GM12878 (cell line): ENCODE measurements around the gene STEAP4.

Experiments used
- EP300 ChIP-seq, 2 experiments: fragments of 150-350 bp in 1 of 2; IDR thresholded peaks; 2 replicates each; pipeline ENCODE4 v1.6.1; 2011 to 2012; ENCODE audit warnings: low read depth in 2 of 2, low read length in 2 of 2, borderline replicate concordance in 1 of 2, improper control_type of control experiment in 1 of 2, inconsistent platforms in 1 of 2; ENCODE audit not compliant: control insufficient read depth in 1 of 2
- HCFC1 ChIP-seq: fragments of 150-350 bp; IDR thresholded peaks from 2 replicates; pipeline ENCODE4 v1.6.1; 2014; ENCODE audit warnings: low read length
- HDGF ChIP-seq: fragments of 450-650 bp; IDR thresholded peaks from 2 replicates; pipeline ENCODE4 v1.6.1; 2016; ENCODE audit warnings: antibody characterized with exemption
- JUND ChIP-seq: IDR thresholded peaks from 2 replicates; pipeline ENCODE4 v1.6.1; 2012; ENCODE audit warnings: low read depth, mild to moderate bottlenecking, low read length, improper control_type of control experiment, moderate library complexity
- MXI1 ChIP-seq: fragments of 150-350 bp; IDR thresholded peaks from 2 replicates; pipeline ENCODE4 v1.6.1; 2011; ENCODE audit warnings: low read depth, mild to moderate bottlenecking, inconsistent platforms, low read length, improper control_type of control experiment
- POLR2AphosphoS5 ChIP-seq: IDR thresholded peaks from 2 replicates; pipeline ENCODE4 v1.6.1; 2011; ENCODE audit warnings: mild to moderate bottlenecking, low read length, inconsistent platforms
- SRF ChIP-seq, 2 experiments: IDR thresholded peaks; 2 replicates each; pipeline ENCODE4 v1.6.1; 2011; ENCODE audit warnings: low read depth in 2 of 2, low read length in 2 of 2, mild to moderate bottlenecking in 1 of 2, moderate library complexity in 1 of 2
- TARDBP ChIP-seq: IDR thresholded peaks from 2 replicates; pipeline ENCODE4 v1.6.1; 2016; ENCODE audit warnings: borderline replicate concordance
- ZNF384 ChIP-seq: IDR thresholded peaks from 2 replicates; pipeline ENCODE4 v1.6.1; 2012; ENCODE audit warnings: low read depth, mild to moderate bottlenecking, low read length, improper control_type of control experiment, borderline replicate concordance
- TF ChIP-seq, protein P1 (sequence below), 3 experiments: IDR thresholded peaks in 2 of 3; conservative IDR thresholded peaks in 1 of 3; 2 replicates each; pipeline ENCODE4 v1.5.1; 2011; ENCODE audit warnings: low read depth in 3 of 3, low read length in 3 of 3, mild to moderate bottlenecking in 3 of 3, control low read depth in 2 of 3, moderate library complexity in 2 of 3, inconsistent platforms in 1 of 3, mixed read lengths in 1 of 3; ENCODE audit not compliant: control insufficient read depth in 2 of 3, insufficient read depth in 1 of 3; ENCODE audit errors: extremely low read depth in 1 of 3
- TF ChIP-seq, protein P2 (sequence below): fragments of 450-650 bp; IDR thresholded peaks from 2 replicates; pipeline ENCODE4 v1.6.1; 2017; ENCODE audit warnings: mild to moderate bottlenecking

DNA sequence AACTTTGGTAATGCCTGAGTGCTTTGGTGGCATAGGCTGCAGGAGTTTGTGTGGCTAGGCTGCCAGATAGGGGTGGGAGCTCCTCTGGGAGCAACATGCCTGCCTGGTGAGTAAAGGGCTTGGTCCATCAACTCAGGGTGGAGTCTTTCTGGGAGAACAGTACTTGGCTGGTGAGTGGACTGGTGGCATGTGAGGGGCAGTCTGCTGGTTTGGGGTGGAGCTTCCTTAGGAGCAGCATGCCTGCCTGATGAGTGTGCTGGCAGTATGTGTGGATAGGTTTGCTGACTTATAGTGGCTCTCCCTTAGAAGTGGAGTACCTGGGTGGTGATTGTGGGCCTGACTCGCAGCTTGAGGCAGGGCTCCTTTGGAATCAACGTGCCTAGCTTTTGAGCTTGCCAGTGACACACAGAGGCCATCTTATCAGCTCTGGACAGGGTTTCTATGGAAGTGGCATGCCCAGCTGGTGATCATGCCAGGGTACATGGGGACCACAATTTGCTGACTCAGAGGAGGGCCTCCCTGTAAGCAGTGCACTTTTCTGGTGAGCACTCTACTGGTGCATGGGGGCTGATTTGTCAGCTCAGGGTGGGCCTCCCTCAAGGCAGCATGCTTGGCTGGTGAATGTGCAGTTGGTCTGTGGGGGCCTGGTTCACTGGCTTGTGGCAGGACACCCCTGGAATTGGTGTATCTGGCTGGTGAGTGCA, 51.8 kb downstream of the STEAP4 start:
- TF ChIP-seq POLR2AphosphoS5 = no peak
- TF ChIP-seq JUND = no peak
- no peak for TF ChIP-seq HCFC1
- no peak for TF ChIP-seq EP300 (IDR thresholded peaks at IDR 0.05; ENCODE audit: borderline replicate concordance in 1 of 2, control insufficient read depth in 1 of 2, low read depth in 2 of 2, low read length in 2 of 2)
- no peak for TF ChIP-seq ZNF384
- TF ChIP-seq MXI1 = no peak
- no peak for TF ChIP-seq TARDBP
- TF ChIP-seq, protein P1, sequence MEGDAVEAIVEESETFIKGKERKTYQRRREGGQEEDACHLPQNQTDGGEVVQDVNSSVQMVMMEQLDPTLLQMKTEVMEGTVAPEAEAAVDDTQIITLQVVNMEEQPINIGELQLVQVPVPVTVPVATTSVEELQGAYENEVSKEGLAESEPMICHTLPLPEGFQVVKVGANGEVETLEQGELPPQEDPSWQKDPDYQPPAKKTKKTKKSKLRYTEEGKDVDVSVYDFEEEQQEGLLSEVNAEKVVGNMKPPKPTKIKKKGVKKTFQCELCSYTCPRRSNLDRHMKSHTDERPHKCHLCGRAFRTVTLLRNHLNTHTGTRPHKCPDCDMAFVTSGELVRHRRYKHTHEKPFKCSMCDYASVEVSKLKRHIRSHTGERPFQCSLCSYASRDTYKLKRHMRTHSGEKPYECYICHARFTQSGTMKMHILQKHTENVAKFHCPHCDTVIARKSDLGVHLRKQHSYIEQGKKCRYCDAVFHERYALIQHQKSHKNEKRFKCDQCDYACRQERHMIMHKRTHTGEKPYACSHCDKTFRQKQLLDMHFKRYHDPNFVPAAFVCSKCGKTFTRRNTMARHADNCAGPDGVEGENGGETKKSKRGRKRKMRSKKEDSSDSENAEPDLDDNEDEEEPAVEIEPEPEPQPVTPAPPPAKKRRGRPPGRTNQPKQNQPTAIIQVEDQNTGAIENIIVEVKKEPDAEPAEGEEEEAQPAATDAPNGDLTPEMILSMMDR (IDR thresholded peaks at IDR 0.05 in 2 of 3, conservative IDR thresholded peaks at IDR 0.05 in 1 of 3; ENCODE audit: control insufficient read depth in 2 of 3, extremely low read depth in 1 of 3, insufficient read depth in 1 of 3, low read depth in 3 of 3, low read length in 3 of 3) = no peak
- TF ChIP-seq SRF (IDR thresholded peaks at IDR 0.05; ENCODE audit: low read depth in 2 of 2, low read length in 2 of 2) = no peak
- TF ChIP-seq, protein P2, sequence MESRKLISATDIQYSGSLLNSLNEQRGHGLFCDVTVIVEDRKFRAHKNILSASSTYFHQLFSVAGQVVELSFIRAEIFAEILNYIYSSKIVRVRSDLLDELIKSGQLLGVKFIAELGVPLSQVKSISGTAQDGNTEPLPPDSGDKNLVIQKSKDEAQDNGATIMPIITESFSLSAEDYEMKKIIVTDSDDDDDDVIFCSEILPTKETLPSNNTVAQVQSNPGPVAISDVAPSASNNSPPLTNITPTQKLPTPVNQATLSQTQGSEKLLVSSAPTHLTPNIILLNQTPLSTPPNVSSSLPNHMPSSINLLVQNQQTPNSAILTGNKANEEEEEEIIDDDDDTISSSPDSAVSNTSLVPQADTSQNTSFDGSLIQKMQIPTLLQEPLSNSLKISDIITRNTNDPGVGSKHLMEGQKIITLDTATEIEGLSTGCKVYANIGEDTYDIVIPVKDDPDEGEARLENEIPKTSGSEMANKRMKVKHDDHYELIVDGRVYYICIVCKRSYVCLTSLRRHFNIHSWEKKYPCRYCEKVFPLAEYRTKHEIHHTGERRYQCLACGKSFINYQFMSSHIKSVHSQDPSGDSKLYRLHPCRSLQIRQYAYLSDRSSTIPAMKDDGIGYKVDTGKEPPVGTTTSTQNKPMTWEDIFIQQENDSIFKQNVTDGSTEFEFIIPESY = no peak
- no peak for TF ChIP-seq HDGF
